ENCODE results near the gene ERG.

The ERG gene

GRCh38 chr21:38433471-38433870 is 64.8 kb downstream of the ERG start:
- no peak for DNase-seq (ENCODE audit: low read depth in 3 of 3)

- DNase-seq (ENCODE audit: low read depth in 3 of 3) = no peak
Observed at GRCh38 chr21:38430401-38430984, 67.8 kb downstream of the ERG start.

GRCh38 chr21:38429011-38429410 is 69.3 kb downstream of the ERG start:
- no peak for DNase-seq (ENCODE audit: low read depth in 3 of 3)

DNA sequence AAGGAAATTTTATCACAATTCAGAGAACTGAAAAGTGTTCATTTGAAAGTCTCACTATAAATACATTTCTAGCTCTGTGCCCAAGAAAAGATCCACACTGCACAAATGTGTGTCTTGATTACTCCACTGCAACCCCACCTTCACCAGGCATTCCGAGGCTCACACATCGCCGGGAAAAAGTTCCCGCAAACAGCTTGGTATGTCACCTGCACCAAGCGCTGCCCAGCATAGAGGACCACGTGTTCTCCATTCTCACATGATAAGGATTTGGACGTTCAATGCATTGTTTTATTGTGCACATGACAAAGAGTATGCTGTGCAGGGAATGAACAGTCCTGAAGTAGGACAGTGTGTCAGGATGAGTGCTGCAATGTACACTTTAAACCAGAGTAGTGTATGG is 70.1 kb downstream of the ERG start:
- DNase-seq (ENCODE audit: low read depth in 3 of 3) = no peak

DNA sequence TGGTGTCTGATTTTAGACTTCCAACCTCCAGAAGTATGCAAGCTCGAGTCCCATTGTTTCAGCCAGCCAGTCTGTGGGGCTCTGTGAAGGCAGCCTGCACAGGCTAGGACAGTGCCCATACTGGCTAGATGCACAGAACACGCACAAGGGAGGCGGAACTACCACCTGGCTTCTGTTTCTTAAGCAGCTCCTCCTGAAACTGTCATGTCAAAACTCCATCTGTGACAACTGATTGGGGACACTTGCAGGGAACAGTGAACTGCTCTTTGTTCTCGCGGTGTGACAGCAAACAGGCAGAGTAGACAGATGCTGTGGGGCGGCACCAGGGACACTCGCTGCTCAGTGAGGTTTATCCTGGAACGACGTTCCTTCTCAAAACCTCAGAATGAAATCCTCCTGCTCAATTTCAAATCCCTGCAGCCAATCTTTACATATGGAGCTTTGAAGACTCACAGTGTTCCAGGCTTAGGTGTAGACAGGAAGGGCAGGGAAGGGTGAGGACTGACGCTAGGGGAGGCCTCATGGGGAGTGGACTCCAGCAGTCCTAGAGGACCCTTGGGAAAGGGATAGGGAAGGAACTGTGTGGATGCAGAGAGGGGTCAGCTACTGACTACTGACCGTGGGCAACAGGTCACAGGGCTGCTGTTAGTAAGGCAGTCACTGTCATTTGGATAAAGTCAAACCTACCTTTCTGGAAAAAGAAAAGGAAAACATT is 73.8 kb downstream of the ERG start:
- DNase-seq (ENCODE audit: low read depth in 3 of 3) = no peak

- no peak for DNase-seq (ENCODE audit: low read depth in 3 of 3)
Observed at GRCh38 chr21:38422082-38422481, 76.2 kb downstream of the ERG start.

DNA sequence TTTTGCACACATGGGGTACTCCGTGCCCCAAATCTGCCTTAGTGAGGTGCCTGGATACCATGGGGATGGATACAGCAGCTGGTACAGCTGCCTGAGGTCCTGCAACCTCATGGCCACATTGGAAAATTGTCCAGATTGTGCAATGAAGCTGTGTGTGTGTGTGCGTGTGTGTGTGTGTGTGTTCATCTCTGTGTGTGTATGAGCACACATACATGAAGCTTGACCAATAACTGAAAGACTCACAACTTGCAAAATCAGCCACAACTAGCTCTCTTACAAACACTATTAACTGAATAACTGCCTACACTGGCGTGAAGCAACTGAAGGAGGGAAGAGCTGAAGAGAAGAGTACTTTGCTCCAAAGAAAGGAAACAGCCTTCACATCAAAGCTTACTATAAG is 78.1 kb downstream of the ERG start:
- no peak for DNase-seq (ENCODE audit: low read depth in 3 of 3)

GRCh38 chr21:38417726-38418125 is 80.6 kb downstream of the ERG start:
- no peak for DNase-seq (ENCODE audit: low read depth in 3 of 3)

- no peak for DNase-seq (ENCODE audit: low read depth in 3 of 3)
Observed at GRCh38 chr21:38416791-38417190, 81.5 kb downstream of the ERG start.

DNA sequence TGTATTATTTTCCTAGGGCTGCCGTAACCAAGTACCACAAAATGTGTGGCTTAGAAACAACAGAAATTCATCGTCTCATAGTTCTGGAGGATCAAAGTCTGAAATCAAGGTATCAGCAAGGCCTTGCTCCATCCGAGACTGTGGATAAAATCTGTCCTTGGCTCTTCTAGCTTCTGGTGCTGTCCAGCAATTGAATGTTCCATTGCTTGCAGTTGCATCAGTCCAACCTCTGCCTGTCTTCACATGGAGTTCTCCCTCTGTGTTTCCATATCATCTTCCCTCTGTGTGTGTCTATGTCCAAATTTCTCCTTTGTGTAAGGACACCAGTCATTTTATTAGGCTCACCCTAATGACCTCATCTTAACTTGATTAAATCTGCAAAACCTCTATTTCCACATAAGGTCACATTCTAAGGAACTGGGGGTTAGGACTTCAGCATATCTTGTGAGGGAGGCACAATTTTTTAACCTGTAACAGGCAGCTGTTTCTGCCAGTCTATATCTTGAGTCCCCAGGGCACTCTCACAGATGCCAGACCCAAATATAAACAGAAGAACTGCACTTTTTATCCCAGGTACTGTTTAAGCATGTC is 84.2 kb downstream of the ERG start:
- no peak for DNase-seq (ENCODE audit: low read depth in 3 of 3)

DNA sequence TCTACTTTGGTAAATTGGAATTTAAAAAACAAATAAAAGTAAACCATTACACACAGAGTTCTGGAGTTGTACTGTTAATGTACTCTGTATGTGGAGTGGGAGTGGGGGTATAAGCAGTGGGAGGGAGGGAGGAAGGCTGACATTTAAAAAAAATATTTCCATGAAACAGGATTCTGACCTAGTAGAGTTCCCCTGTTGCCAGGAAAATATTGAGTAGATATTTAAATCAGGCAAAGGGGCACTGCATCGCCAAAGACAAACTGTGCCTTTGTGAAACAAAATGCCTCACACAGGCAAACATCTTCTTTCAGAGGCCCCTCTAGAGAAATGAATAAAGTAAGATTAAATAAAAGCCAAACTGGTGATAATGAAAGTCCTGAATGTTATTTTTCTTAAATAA is 87.8 kb downstream of the ERG start:
- DNase-seq (ENCODE audit: low read depth in 3 of 3) = no peak

DNA sequence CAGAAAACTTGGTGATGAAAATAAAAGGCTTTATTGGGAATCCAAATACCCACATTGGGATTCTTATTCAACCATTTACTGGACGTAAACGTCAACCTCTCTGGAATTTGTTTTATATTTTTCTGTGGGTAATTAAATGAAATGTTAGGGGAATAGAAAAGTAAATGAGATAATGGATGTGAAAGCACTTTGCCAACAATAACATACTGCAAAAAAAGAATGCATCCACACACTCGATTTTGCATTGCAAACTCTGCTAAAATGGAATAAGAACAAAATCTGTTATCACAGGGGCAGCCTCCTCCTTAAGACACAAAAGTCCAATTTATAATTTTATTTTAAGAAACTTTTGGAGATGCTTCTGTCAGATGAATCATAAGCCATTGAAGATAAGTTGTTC is 88.4 kb downstream of the ERG start:
- no peak for DNase-seq (ENCODE audit: low read depth in 3 of 3)

GRCh38 chr21:38404177-38404576 is 94.1 kb downstream of the ERG start:
- no peak for DNase-seq (ENCODE audit: low read depth in 3 of 3)

- DNase-seq (ENCODE audit: low read depth in 3 of 3) = no peak
Observed at GRCh38 chr21:38402795-38403194, 95.5 kb downstream of the ERG start.

DNA sequence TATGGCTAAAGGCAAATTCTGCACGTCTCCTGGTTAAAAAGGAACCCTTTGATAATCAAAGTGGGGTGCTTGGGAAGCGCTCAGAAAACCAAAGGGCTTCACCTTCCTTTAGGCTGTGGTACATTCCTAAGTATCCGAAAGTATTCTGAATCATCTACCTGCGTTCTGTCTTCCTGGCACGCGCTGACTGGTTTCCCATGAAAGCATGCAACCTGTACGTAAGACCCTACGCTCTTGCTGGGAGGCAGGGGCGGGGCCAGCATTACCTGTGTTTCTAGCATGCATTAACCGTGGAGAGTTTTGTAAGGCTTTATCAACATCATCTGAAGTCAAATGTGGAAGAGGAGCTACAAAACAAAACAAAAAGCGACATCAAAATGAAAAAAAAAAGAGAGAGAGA is 96.0 kb downstream of the ERG start:
- no peak for DNase-seq (ENCODE audit: low read depth in 3 of 3)

DNA sequence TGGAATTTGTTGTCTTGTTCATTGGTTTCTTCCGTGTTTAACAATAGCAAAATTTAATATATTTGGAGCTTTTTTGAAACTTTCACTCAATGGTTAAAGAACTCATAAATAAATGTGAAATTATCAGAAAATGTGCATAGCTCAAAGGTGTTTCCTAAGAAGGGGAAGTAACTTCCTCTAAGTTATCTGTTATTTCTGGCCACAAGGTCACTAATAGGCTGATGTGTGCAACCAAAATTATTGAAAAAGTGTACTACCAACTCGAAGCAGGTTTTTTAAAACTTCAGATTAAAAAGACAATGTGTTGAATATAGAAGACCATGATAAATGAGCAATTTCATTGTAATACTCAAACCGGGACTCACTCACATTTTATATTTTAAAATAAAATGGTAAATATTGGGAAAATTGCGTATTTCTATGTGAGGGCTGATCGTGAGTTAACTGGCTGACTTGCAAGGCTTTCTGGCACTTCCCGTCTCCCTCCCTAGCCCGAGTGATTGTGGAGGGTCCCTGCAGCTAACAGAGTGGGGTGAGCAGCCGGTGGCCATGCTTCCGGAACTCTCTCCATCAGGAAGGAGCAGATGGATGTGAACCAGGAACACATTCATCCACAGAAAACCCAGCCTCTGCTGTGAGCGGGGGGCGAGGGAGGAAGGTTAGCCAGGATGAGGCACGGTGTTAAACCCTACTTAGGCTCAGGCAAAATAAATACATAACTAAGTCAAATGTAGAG is 96.9 kb downstream of the ERG start:
- no peak for DNase-seq (ENCODE audit: low read depth in 3 of 3)

GRCh38 chr21:38400195-38400919 is 97.9 kb downstream of the ERG start:
- DNase-seq (ENCODE audit: low read depth in 3 of 3) = no peak

GRCh38 chr21:38399103-38399502 is 99.2 kb downstream of the ERG start:
- no peak for DNase-seq (ENCODE audit: low read depth in 3 of 3)

DNA sequence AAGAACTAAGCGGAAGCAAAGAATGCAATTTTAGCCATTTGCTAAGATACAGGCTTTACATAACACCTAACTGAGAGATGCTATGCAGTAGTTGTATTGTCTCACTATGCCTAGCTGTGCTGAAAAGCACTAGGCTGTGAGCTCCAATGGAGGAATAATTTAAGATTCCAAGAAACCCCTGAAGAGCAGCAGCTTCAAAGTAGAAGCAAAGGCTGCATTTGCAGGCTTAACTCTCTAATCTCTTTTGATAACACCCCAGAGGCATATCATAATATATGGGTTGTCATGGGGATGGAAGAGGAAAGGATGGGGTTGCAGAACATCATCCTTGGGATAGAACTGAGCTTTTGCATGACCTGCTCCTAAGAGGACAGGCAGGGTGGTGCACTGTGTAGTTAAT is 102.0 kb downstream of the ERG start:
- no peak for DNase-seq (ENCODE audit: low read depth in 3 of 3)

DNA sequence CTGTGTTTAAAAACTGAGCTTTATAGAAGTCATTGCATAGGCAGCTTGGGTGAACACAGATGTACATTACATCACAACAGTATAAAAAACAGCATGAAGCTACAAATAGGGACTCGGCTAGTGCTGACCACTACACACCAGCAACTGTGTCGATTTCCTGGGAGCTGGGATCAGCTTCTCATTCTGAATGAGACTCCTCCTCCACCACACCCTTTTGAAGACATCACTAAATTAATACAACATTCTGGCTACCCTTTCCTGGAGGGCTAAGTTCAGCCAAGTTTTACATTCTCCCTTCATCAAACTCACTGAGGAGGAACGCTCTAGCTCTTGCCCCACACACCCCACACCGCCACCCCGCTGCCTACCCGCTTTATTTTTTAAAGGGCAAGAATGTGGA is 102.7 kb downstream of the ERG start:
- DNase-seq (ENCODE audit: low read depth in 3 of 3) = no peak

- no peak for DNase-seq (ENCODE audit: low read depth in 3 of 3)
Observed at GRCh38 chr21:38392661-38393060, 105.6 kb downstream of the ERG start.

DNA sequence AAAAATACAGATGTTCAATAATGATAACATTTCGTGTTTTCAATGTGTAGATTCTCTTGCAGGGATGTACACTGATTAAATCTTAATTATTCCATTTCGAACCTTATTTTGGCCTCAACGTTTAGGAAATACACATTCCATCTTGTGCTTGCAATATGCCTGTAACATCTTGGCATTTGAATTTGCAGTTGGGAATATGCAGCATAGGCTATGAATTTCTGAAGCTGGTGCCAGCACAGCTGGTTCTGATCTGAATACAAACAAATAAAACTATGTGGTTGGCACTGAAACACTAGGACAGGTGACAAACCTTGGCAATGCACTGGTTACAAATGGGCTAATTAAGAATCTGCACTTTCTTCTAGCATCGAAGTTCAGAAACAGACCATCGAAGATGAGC is 108.4 kb downstream of the ERG start:
- DNase-seq (ENCODE audit: low read depth in 3 of 3) = no peak
